ENCODE measurements around the gene TRIM9. TPM values are rescaled to one million over a fixed set of nuclear protein-coding genes. Genes with fewer than 3 reads are reported as not detected.

Gene TRIM9
- polyA plus RNA-seq, 1 experiment: 0.06 TPM

GRCh38 chr14:50978529-50978871, 116.4 kb downstream of the TRIM9 start:
- Histone ChIP-seq H3K4me3 (ENCODE audit: low read depth, low read length) (no peak overlapping the region), H3K27ac (ENCODE audit: low read depth, low read length) (no peak overlapping the region), H3K27me3 (ENCODE audit: control insufficient read depth, insufficient read depth, low read length) (peaks cover 36% of the 10 kb centered on the region), H3K9me3 (ENCODE audit: control insufficient read depth, insufficient read depth, low read length) (no peaks in the 10 kb centered on the region)
- POLR2A ChIA-PET: no interaction called here
- no peak for DNase-seq (ENCODE audit: low read depth, low spot score)
- TF ChIP-seq, protein P1, sequence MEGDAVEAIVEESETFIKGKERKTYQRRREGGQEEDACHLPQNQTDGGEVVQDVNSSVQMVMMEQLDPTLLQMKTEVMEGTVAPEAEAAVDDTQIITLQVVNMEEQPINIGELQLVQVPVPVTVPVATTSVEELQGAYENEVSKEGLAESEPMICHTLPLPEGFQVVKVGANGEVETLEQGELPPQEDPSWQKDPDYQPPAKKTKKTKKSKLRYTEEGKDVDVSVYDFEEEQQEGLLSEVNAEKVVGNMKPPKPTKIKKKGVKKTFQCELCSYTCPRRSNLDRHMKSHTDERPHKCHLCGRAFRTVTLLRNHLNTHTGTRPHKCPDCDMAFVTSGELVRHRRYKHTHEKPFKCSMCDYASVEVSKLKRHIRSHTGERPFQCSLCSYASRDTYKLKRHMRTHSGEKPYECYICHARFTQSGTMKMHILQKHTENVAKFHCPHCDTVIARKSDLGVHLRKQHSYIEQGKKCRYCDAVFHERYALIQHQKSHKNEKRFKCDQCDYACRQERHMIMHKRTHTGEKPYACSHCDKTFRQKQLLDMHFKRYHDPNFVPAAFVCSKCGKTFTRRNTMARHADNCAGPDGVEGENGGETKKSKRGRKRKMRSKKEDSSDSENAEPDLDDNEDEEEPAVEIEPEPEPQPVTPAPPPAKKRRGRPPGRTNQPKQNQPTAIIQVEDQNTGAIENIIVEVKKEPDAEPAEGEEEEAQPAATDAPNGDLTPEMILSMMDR (IDR thresholded peaks at IDR 0.05; ENCODE audit: low read depth, low read length): no peak
- CTCF ChIA-PET: no interaction called here

DNA sequence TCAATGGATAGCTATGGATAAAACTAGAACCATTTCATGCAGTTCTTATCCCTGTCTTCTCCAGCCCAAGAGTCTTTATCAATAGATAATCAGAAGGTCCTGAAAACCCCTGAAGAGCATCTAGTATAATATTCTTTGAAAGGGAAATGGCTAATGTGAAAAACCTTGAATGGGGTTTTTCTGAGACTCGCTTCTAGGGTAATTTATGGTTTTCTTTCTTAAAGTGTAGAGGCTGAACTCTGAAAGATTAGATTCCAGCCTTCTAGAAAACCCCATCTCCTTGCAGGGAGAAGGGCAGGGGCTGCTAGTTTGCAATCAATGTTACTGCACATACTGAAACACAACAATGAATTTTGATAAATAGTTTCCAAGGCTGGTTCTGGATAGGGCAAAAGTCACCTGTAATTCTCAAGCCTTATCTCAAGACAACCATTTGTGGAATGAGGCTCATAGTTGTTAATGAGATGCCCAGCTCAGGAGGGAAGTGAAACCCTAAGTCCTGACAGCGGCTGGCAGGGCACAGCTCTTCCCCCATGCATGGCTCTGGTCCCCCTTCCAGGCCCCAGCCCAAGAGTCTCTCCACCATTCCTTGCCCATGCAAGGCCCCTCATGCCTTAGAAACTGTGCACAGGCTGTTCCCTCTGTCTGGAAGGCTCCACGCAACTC, 116.9 kb downstream of the TRIM9 start:
- ChIA-PET CTCF (no interaction called here), POLR2A (no interaction called here)
- TF ChIP-seq, protein P1 (IDR thresholded peaks at IDR 0.05; ENCODE audit: low read depth, low read length): no peak

DNA sequence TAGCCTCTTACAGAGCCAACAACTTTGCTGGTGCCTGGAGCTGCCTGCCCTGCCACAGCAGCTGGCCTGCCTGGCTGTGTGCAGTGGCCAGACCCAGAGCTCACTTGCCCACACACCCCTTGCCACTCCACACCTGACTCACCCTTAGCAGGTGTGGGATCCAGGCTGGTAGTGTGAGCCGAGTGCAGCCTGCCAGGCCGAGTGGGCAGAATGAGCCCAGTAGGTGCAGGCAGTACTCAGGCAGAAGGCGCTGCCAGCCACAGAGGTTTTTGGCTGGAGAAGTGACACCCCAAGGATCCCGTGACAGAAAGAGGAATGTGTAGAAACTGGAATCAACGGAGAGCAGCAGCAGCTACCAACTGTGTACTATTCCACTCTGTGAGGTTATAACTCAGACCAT, 120.8 kb downstream of the TRIM9 start:
- ChIA-PET CTCF (no interaction called here), POLR2A (no interaction called here)

More for the DNA sequence above, 116.9 kb downstream of the TRIM9 start:
- H3K4me3 ChIP-seq (ENCODE audit: low read depth, low read length): no peak overlapping the region
- no peak for DNase-seq (ENCODE audit: low read depth, low spot score)
- peaks cover 36% of the 10 kb centered on the region for H3K27me3 ChIP-seq (ENCODE audit: control insufficient read depth, insufficient read depth, low read length)
- H3K9me3 ChIP-seq (ENCODE audit: control insufficient read depth, insufficient read depth, low read length): no peaks in the 10 kb centered on the region; the same call in 1 of the 2 replicates
- no peak overlapping the region for H3K27ac ChIP-seq (ENCODE audit: low read depth, low read length)

DNA sequence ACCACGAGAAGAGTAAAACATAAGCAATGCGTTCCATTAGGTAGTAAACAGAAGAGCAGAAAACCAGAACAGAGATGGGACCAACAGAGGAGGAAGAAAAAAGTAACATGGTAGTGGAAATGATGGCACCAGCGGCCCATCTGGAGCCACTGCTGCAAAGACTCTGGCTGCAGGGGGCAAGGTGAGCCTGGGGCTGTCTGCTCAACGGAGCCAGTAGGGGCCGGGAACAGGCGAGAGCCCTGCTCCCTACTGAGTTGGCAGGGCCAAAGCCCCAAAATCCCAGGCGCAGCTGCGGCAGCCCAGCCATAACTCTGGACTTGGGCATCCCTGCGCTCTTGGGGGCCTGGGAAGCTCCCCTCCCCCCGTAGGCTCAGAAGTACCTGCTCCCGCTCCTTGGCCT, 122.2 kb downstream of the TRIM9 start:
- no peaks in the 10 kb centered on the region; the same call in 1 of the 2 replicates for H3K9me3 ChIP-seq (ENCODE audit: control insufficient read depth, insufficient read depth, low read length)
- ChIA-PET CTCF (no interaction called here), POLR2A (no interaction called here)
- no peak for DNase-seq (ENCODE audit: low read depth, low spot score)
- TF ChIP-seq, protein P1 (IDR thresholded peaks at IDR 0.05; ENCODE audit: low read depth, low read length): no peak
- no peak overlapping the region for H3K27ac ChIP-seq (ENCODE audit: low read depth, low read length)
- H3K27me3 ChIP-seq (ENCODE audit: control insufficient read depth, insufficient read depth, low read length): peaks cover 31% of the 10 kb centered on the region
- no peak overlapping the region for H3K4me3 ChIP-seq (ENCODE audit: low read depth, low read length)

More for the DNA sequence above, 120.8 kb downstream of the TRIM9 start:
- no peak for DNase-seq (ENCODE audit: low read depth, low spot score)
- Histone ChIP-seq H3K4me3 (ENCODE audit: low read depth, low read length) (no peak overlapping the region), H3K27ac (ENCODE audit: low read depth, low read length) (no peak overlapping the region), H3K9me3 (ENCODE audit: control insufficient read depth, insufficient read depth, low read length) (no peaks in the 10 kb centered on the region; the same call in 1 of the 2 replicates), H3K27me3 (ENCODE audit: control insufficient read depth, insufficient read depth, low read length) (peaks cover 38% of the 10 kb centered on the region)
- TF ChIP-seq, protein P1 (IDR thresholded peaks at IDR 0.05; ENCODE audit: low read depth, low read length): no peak

GRCh38 chr14:50970886-50971781, 123.8 kb downstream of the TRIM9 start:
- Histone ChIP-seq H3K4me3 (ENCODE audit: low read depth, low read length) (no peak overlapping the region), H3K27ac (ENCODE audit: low read depth, low read length) (no peak overlapping the region), H3K27me3 (ENCODE audit: control insufficient read depth, insufficient read depth, low read length) (peaks cover 18% of the 10 kb centered on the region), H3K9me3 (ENCODE audit: control insufficient read depth, insufficient read depth, low read length) (no peaks in the 10 kb centered on the region; the same call in 1 of the 2 replicates)
- TF ChIP-seq, protein P1 (IDR thresholded peaks at IDR 0.05; ENCODE audit: low read depth, low read length): no peak
- DNase-seq (ENCODE audit: low read depth, low spot score): no peak
- CTCF ChIA-PET: interaction anchor here (1.7 kb wide), 1 partner anchor 16 kb away, joined by 6 read pairs; no protein-coding TSS in a partner anchor
- POLR2A ChIA-PET: no interaction called here

Data from AG04450 (cell line).